ENCODE results near the gene EPB41L5. TPM values are rescaled to one million over a fixed set of nuclear protein-coding genes. Genes with fewer than 3 reads are reported as not detected.

Gene EPB41L5
- polyA plus RNA-seq, 4 donors: 25.2 to 109 (median 92.3) TPM

GRCh38 chr2:120222186-120223033 is 209.5 kb downstream of the EPB41L5 start:
- DNase-seq (ENCODE audit: low read depth in 4 of 4, low spot score in 3 of 4): no peak

GRCh38 chr2:120223034-120223912 is 210.4 kb downstream of the EPB41L5 start, which contains the start of gene TMEM185B:
Gene TMEM185B, minus strand, starts transcription at chr2:120223400. Its CDS starts 424 bp downstream, at chr2:120222976.
- peak; percentile 64 to 74 (median 72) for DNase-seq (ENCODE audit: low read depth in 4 of 4, low spot score in 3 of 4)

GRCh38 chr2:120224256-120224655 is 211.4 kb downstream of the EPB41L5 start:
- DNase-seq (ENCODE audit: low read depth in 4 of 4, low spot score in 3 of 4): no peak

- no peak for DNase-seq (ENCODE audit: low read depth in 4 of 4, low spot score in 3 of 4)
These were observed 212.1 kb downstream of the EPB41L5 start for GRCh38 chr2:120224735-120225548.

- no peak for DNase-seq (ENCODE audit: low read depth in 4 of 4, low spot score in 3 of 4)
These were observed 212.7 kb downstream of the EPB41L5 start for GRCh38 chr2:120225549-120226065.

GRCh38 chr2:120226316-120226715 is 213.4 kb downstream of the EPB41L5 start:
- no peak for DNase-seq (ENCODE audit: low read depth in 4 of 4, low spot score in 3 of 4)

GRCh38 chr2:120227111-120227991 is 214.5 kb downstream of the EPB41L5 start:
- no peak for DNase-seq (ENCODE audit: low read depth in 4 of 4, low spot score in 3 of 4)

- DNase-seq (ENCODE audit: low read depth in 4 of 4, low spot score in 3 of 4): no peak
These were observed 215.6 kb downstream of the EPB41L5 start for GRCh38 chr2:120228503-120228902.

Other genes starting within 250 kb of the EPB41L5 start
- 10 to 100 TPM; 21.0 to 29.3 (median 24.3) TPM for gene TMEM185B, start 210.3 kb downstream of the EPB41L5 start, polyA plus RNA-seq (ENCODE audit: insufficient read length in 4 of 4)
- 10 to 100 TPM; 72.0 to 81.6 (median 75.9) TPM for gene RALB, start 239.8 kb downstream of the EPB41L5 start, polyA plus RNA-seq (ENCODE audit: insufficient read length in 4 of 4)